Measurements from ENCODE around the gene NMRAL1.
A peak's percentile ranks its signal among the peaks of the same experiment; 100 is the strongest.

Gene NMRAL1

DNA sequence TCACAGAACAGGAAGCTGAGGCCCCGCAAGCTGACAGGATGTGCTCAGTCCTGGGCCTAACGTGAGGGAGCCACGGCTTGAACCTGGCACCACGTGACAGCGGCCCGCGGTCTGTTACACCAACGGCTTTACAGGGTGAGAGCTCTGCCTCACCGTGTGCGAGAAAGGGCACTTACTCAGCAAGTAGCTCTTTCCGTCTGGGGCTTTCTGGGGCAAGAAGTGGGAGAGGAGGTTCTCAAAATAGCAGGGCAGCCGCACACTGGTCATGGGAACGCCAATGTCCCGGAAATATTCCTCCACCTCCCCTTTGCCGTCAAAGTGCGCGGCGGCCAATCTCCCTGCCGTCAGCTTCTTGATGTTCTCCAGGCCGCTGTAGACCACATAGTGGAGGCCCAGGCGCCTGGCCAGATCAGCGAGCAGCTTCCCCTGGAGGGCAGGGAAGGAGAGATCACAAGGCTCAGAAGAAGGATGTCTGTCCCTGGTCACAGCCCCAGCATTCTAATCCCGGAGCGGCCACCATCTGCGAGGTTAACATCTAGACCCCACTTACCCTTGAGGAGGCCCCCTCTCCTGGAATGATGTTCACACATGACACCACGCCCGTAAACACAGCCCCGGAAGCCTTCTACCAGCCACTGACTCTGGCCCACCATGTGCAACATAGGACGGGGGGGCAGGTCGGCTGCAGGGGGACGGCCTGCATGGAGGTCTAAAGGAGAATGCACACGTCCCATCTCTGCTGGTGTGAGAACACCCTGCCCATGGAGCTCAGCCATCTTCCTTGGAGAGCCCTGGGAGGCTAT, 8.2 kb downstream of the NMRAL1 start:
- peak; percentile 40 for DNase-seq (ENCODE audit: low read depth)

DNA sequence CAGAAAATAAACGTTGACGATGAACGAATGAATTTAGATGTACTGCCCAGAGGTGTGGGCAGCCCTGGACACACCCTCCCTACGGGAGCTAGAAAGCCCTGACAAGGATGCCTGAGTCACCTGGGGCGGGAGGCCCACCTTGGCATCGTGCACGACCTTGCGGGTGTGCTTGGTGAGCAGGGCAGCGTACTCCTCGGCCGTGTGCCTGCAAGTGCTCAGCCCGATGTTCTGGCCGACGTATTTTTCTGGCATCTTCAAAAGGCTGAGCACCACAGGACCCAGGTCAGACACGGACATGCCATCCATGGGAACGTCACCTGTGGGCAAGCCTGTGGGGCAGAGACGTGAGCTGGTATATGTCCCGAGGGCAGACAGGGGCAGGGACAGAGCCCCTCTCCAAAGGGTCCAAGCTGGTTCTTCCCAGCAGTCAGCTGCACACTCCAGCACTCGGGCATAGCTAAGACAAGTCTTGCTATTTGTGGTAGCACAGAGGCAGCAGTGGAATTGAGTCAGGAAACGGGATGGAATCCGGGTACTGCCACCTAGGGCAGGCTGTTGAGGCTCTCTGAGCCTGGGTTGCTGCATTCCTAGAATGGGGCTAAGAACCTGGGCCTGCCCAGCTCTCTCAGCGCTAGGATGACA, 10.8 kb downstream of the NMRAL1 start:
- no peak for DNase-seq (ENCODE audit: low read depth)

DNA sequence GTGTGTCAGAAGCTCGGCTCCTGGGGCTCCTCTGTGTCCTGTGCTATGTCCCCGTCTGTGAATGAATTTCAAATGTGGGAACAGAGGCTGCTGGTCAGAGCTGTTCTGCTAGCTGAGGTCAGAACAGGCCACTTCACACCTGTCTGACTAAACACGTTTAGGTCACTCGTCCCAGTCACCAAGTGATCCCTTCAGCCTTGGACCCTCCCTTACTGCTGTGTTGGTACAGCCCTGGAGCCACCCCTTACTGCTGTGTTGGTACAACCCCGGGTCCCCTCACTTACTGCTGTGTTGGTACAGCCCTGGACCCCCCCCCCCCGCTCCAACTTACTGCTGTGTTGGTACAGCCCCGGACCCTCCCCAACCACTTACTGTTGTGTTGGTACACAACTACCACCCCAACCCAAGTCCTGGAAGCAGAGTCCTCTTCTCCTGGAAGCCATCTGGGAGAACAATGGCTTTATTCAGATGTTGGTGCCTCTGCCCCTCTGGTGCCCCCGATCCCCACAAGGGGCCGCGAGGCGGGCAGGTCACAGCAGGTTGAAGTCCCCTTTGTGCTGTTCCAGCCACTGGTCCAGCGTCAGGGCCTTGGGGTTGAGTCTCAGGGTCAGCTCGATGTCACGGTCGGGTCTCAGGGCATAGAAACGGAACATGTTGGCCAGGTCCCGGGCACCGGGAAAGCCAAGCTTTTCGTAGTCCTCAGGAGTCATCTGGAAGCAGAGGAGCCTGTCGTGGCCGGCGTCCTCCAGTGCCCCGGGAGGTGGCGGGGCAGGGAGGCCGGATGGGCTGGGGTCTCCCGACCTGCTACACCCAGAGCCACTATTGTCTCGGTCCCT, 13.0 kb downstream of the NMRAL1 start:
- DNase-seq (ENCODE audit: low read depth): no peak

DNA sequence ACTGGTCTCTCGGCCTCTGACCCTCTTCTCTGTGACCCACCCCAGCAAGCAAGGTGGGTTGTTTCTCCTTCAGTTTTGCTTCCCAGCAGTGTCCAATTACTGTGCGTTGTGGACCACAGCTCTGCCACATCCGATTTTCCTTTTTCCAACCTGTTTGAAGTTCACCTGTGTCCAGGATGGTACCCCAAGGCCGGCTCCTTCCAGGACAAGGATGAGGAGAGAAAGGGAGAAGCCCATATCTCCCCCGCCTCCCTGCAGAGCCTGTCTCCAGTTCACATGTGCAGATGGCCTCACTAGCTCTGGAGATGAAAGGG, 13.5 kb downstream of the NMRAL1 start:
- no peak for DNase-seq (ENCODE audit: low read depth)

DNA sequence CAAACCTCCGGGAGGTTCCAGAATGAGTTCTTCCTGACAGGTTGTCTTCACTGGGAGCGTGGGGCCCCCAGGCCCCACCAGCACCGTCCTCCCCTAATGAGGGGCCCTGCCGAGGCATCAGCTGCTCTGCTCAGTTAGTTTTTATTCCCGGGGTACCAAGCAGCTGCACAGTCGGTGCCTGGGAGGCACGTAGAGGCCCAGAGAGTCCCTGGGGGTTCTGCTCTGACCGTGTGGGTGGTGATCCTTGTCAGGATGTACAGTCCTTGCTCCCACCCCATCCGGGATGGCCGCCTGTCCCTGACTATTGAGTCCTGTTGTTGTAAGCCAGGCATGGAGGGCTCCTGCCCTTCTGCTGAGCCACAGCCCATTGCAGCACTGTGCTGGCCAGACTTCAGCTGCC, 18.5 kb downstream of the NMRAL1 start:
- DNase-seq (ENCODE audit: low read depth): no peak

DNA sequence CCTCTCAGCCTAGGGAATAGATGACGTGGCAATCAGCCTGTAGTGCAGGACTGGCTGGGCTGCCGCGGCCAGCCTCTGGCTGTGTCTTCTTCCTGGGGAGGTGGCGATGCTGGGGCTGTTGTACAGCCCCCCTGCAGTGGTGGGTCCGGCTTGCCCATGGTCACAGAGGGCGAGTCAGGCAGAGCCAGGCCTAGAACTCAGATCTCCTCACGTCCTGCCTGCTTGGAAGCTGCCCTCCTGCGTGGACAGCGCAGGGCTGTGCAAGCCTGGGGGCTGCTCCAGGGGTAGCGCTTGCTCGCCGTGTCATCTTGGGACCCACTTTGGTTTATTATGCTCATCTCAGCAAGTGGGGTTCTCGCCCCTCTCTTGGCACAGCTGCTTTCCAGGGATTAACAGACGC, 19.3 kb downstream of the NMRAL1 start:
- DNase-seq (ENCODE audit: low read depth): no peak

DNA sequence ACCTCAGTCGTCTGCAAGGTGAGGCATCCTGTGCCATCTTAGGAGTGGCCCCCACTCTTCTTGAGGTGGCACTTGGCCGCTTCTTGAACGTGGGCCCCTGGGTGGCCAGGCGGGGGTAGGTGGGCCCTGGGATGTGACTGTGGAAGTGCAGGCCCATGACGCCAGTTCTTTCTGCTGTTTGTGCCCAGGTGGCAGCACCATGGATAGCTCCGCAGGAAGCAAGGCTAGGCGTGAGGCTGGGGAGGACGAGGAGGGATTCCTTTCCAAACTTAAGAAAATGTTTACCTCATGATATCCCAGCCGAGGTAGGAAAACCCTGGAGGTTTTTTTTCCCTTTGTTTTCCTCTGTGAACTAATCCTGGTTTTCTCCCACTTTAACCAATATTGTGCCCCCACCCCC, 19.8 kb downstream of the NMRAL1 start:
- no peak for DNase-seq (ENCODE audit: low read depth)

DNA sequence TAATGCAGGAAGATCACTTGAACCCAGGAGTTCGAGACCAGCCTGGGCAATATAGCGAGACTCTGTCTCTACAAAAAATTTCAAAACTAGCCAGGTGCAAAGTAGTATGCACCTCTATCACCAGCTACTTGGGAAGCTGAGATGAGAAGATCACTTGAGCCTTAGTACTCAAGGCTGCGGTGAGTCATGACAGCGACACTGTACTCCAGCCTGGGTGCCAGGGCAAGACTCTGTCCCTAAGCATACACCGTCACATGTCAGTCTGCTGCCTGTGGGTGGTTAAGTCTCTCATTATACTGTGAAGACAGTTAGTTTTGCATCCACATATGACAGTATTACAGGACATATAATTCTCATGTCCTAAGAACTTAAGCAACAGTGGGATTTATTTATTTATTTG, 21.8 kb downstream of the NMRAL1 start:
- DNase-seq (ENCODE audit: low read depth): no peak

DNA sequence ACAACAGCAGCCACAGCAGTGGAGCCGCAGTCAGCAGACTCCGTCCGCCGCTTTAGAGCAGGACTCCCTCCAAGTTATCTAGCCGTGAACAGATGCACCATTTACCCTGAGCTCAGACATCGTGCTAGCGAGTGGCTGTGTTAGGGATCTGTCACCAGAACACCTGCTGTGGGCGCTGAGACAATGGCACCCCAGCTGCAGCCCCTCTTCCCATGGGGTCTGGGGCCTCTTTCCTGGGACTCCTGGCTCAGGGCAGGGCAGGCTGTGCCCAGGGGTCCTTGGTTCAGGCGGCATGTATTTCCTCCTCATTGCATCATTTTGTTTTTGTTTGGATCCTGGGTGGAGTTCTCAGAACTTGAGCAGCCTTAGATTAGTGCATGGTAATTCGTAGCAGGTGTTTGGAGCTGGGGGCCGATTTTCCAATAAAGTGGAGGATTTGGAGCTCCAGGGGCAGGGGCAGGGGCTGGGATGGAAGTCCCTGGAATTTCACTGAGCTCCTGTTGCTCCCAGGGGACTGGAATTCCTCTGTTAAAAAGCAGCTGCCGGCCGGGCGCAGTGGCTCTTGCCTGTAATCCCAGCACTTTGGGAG, 23.4 kb downstream of the NMRAL1 start:
- no peak for DNase-seq (ENCODE audit: low read depth)

DNA sequence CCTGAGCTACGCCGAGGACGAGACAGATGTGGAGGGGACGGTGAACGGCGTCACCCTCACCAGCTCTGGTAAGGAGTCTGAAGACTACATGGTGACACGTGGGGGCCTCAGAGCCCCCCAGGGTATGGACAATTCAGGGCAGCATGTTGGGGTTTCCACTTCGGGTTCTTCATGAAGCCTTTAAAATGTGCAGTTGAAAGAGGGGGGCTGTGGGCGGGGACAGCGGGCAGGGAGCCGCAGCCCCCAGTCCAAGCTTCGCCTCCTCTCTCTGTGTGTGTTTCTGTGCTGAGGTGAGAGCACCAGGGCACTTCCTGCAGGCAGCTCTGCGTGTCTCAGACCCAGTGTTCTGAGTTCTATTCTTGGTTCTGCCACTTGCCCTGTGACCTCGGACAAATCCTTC, 24.0 kb downstream of the NMRAL1 start:
- DNase-seq (ENCODE audit: low read depth): no peak

DNA sequence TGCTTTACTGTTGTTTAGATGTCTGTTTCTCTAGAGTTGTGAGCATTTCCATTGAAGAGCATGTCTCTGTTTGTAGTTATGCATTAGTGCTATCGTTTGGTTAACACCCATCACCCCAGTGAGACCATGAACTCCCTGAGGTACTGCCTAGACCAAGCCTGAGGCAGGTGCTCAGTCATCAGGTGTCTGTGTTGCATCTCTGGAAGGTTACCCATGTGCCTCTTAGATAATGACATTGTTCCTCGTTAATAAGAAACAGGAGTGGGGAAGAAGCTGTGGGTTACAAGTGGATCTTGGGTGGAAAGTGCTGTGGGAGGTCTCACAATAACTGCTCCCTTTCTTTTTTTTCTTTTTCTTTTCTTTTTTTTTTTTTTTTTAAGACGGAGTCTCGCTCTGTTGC, 30.4 kb downstream of the NMRAL1 start:
- DNase-seq (ENCODE audit: low read depth): no peak

DNA sequence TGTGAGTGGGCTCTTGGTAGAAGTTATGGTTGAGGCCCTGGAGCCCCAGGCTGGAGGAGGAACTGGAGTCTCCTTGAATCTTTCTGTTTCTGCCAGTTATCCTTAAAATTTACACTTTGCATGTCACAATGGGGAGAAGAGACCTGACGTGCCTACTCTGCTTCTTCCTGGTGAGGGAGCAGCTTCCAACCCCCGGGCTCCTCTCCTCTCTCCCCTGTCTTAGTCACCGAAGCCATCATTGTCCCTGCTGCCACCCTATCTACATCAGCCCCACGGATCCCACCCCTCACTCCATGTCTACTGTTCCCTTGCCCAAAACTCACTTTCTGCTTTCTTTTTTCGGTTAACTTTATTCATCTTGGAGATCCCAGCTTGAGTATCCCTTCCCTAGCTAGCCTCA, 31.2 kb downstream of the NMRAL1 start:
- no peak for DNase-seq (ENCODE audit: low read depth)

DNA sequence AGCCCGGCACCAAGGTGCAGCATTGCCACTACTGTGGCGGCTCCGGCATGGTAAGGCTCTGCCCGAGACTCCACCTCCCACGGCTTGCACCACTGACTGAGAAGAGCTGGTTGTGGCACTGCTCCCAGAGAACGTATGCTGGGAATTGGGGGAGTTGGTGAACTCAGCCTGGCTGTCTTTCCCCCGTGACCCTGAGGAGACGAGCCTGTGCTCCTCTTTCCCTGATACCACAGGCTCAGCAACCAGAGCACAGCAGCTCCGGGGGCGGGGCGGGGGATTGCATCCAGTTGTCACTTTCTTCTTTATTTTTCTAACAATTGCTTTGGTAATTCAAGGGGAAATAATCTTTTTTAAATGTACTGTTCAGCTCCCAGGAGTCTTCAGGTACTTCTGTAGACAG, 32.1 kb downstream of the NMRAL1 start:
- no peak for DNase-seq (ENCODE audit: low read depth)

DNA sequence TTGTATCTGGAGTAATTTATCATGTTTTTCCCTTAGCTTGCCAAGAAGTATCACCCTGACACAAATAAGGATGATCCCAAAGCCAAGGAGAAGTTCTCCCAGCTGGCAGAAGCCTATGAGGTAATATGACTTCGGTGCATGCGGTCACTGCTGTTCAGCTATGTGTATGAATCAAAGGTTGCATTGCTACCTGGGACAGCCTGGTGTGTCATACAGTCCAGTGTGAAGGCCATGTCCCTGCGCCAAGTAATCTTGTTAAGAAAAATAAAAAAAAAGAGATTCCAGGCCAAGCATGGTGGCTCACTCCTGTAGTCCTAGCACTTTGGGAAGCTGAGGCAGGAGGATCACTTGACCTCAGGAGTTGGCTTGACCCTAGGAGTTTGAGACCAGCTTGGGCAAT, 37.1 kb downstream of the NMRAL1 start:
- DNase-seq (ENCODE audit: low read depth): no peak

DNA sequence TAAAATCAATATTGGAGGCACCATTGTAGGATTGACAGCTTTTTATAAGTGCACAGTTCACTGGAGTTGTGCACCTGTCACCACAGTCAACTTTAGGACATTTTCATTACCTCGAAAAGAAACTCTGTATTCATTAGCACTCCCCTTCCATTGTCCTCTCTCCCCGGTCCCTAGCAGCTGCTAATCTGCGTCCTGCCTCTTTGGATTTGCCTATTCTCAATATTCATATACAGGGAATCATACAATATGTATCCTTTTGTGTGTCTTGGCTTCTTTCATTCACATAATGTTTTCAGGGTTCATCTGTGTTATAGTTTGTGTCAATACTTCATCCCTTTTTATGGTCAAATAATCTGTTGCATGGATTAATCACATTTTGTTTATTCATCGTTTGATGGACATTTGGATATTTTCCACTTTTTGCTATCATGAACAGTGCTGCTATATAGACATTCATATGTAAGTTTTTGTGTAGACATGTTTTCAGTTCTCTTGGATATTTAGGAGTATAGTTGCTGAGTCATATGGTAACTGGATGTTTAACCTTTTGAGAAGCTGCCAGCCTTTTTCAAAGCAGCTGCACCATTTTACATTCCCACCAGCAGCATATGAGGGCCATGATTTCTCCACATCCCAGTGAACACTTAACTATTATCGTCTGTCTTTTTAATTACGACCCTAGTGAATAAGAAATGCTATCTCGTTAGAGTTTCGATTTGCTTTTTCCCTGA, 38.9 kb downstream of the NMRAL1 start:
- DNase-seq (ENCODE audit: low read depth): no peak

DNA sequence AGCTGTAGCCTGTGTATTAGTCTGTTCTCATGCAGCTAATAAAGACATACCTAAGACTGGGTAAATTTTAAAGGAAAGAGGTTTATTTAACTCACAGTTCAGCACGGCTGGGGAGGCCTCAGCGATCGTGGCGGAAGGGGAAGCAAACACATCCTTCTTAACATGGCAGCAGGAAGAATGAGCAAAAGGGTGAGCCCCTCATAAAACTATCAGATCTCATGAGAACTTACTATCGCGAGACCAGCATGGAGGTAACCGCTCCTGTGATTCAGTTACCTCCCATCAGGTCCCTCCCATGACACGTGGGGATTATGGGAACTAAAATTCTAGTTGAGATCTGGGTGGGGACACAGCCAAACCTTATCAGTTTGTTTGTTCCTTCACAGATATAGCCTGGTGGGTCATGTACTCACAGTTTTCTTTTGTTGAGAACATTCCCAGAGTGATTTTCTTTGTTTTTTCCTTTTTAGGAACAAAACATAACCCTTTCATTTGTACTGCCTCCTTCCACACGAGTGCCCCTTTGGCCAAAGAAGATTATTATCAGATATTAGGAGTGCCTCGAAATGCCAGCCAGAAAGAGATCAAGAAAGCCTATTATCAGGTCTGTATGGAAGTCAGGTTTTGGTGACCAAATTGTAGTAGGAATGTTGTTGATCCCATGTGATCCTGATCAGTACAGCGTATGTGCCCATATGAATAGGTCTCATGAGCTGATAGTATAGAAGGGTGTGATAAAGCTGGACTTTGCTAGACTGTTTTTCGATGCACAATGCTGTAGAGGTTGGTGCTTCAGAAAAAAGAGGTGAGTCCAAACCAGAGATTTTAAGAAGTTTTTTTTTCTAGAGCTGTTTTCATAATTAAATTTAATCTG, 40.3 kb downstream of the NMRAL1 start:
- DNase-seq (ENCODE audit: low read depth): no peak

DNA sequence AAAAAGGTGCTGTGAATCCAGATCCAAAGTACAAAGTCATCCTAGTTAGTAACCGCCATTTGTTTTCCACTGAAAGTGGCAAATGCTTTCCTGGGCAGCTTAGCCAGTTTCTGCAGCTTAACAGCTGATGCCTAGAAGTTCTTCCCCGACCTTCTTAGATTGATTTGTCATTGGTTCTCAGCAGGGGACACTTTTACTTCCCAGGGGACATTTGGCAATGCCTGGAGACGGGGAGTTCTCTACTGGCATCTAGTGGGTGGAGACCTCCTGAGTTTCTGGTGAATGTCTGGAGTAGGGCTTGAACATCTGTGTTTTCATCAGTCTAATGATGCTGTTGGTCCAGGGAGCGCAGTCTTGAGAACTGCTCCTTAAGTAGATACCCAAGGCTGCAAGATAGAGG, 41.2 kb downstream of the NMRAL1 start:
- no peak for DNase-seq (ENCODE audit: low read depth)

DNA sequence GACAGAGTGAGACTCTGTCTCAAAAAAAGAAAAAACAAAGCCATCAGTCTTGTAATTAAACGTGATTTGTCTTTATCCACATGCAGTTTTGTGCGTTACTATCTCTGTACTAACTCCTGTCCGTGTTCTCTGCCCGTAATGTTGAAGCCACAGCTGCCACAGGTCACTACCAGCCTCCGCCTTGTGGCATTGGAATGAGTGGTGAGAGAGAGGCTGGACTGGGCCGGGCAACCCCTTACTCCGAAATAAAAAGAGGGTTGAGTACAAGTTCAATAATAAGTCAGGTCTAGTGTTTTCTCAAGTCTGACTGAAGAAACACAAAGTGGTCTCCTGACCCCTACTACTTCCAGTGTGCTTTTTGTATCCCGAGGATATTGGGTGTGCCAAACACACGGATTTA, 43.4 kb downstream of the NMRAL1 start:
- DNase-seq (ENCODE audit: low read depth): no peak

DNA sequence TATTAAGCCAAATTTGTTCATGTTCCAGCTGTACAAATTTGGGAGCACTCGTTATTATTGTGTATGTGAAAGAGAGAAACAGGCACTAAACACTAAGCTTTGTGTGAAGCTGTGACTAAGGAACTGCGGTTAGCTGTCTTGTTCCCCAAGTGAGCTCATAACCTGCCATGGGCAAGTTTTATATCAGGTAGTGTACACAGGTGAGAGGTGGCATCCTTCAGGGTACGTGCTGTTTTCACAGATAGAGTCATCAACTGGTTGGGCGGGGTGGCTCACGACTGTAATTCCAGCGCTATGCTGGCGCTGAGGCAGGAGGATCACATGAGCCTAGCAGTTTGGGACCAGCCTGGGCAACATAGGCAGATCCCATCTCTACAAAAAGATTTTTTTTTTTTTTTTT, 45.9 kb downstream of the NMRAL1 start:
- DNase-seq (ENCODE audit: low read depth): no peak

DNA sequence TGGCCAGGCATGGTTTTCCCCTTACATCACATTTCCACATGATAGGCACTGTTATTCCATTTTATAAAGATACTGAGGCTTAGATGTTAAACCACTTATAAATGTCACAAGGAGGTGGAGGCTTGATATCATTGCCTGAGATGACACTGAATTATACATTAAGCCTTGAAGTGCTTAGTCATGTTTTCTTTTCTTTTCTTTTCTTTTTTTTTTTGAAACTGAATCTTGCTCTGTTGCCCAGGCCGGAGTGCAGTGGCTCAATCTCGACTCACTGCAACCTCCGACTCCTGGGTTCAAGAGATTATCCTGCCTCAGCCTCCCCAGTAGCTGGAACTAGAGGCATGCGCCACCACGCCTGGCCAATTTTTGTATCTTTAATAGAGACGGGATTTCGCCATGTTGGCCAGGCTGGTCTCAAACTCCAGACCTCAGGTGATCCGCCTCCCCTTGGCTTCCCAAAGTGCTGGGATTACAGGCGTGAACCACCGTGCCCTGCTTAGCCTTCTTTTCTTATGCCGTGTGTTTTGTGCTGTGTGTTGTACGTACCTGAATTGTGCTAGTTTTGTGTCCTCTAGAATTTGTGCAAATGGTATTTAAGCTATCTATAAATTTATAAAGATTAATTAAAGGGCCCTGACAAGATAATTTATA, 47.6 kb downstream of the NMRAL1 start:
- no peak for DNase-seq (ENCODE audit: low read depth)
